OCI-LY1 (cell line): ENCODE measurements around the gene CEP164.

Source experiments
- CTCF ChIP-seq: fragments of 200-600 bp; sonication (generic), shearing (Covaris generic); IDR thresholded peaks from 2 replicates; pipeline ENCODE4 v1.5.1; 2017; ENCODE audit warnings: mild to moderate bottlenecking, antibody characterized with exemption, low read length, moderate library complexity, mixed read lengths
- EZH2 ChIP-seq: fragments of 200-600 bp; sonication (generic), shearing (Covaris generic); IDR thresholded peaks from 2 replicates; pipeline ENCODE4 v1.8.0; 2017; ENCODE audit warnings: borderline replicate concordance, mixed run types, mild to moderate bottlenecking, antibody characterized with exemption, low read length, moderate library complexity, mixed read lengths

DNA sequence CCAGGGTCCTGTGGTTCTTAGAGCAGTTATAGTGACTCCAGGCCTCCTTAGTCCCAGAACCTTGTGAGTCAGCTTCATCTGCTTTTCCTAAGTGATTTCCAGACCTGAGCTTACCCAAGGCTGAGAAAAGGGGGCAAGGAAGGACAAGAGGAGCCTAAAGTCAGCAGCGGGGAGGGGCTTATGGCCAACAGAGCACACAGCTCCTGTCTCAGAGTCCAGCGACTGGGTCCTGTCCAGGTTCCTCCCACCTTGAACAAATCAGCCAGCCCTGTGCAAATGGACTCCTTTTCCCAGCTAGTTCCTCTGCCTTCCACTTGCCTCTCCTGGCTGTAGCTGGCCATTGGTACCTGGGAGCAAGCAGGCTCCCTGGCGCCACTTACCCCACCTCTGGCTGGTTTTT is 22.5 kb upstream of the CEP164 start:
- TF ChIP-seq CTCF (no peak), EZH2 (no peak)
